Keratinocyte (primary cell): ENCODE data around the gene KIF26A. TPM values are rescaled to one million over a fixed set of nuclear protein-coding genes. Genes with fewer than 3 reads are reported as not detected.

Experiments
- DNase-seq: peaks from one replicate; pipeline ENCODE4 v3.0.0-alpha.2; 2011; ENCODE audit warnings: low read depth, missing footprints, low spot score
- FAIRE-seq: peaks from 2 replicates; lab custom pipeline; 2011; peaks lifted over from hg19 to GRCh38; lab: Jason Lieb, UNC
- H2AFZ ChIP-seq: 2 replicates; pipeline ENCODE4 v1.6.0; 2012; ENCODE audit warnings: low read length, control low read depth, inconsistent platforms; ENCODE audit not compliant: control insufficient read depth
- H3K27ac ChIP-seq: 2 replicates; pipeline ENCODE4 v1.5.1; 2011; ENCODE audit warnings: low read length; ENCODE audit not compliant: control insufficient read depth, insufficient read depth
- H3K27me3 ChIP-seq: 3 replicates; pipeline ENCODE4 v1.6.0; 2011; ENCODE audit warnings: low read length; ENCODE audit not compliant: control insufficient read depth, insufficient read depth; ENCODE audit errors: extremely low read depth
- H3K36me3 ChIP-seq, 2 experiments: 2 replicates in 1 of 2; 3 replicates in 1 of 2; pipeline ENCODE4 v1.5.1; 2011; ENCODE audit warnings: low read length in 2 of 2, mild to moderate bottlenecking in 1 of 2; ENCODE audit not compliant: control insufficient read depth in 2 of 2, insufficient read depth in 2 of 2; ENCODE audit errors: extremely low read depth in 1 of 2
- H3K4me1 ChIP-seq: 3 replicates; pipeline ENCODE4 v1.5.1; 2011; ENCODE audit warnings: low read length; ENCODE audit not compliant: control insufficient read depth, insufficient read depth; ENCODE audit errors: extremely low read depth
- H3K4me2 ChIP-seq: 3 replicates; pipeline ENCODE4 v1.6.0; 2011; ENCODE audit warnings: low read depth, low read length; ENCODE audit not compliant: control insufficient read depth, insufficient read depth; ENCODE audit errors: extremely low read depth
- H3K4me3 ChIP-seq, 3 experiments: fragments of 200-600 bp in 1 of 3; sonication (generic) in 1 of 3; 2 replicates in 2 of 3; 3 replicates in 1 of 3; pipeline ENCODE4 v1.5.1; 2011 to 2016; ENCODE audit warnings: low read length in 3 of 3, mild to moderate bottlenecking in 3 of 3, control low read depth in 2 of 3, inconsistent platforms in 1 of 3, low read depth in 1 of 3, mixed read lengths in 1 of 3, mixed run types in 1 of 3, moderate library complexity in 1 of 3; ENCODE audit not compliant: control insufficient read depth in 2 of 3, insufficient read depth in 2 of 3; ENCODE audit errors: extremely low read depth in 1 of 3
- H3K79me2 ChIP-seq: 2 replicates; pipeline ENCODE4 v1.6.0; 2012; ENCODE audit warnings: low read length; ENCODE audit not compliant: control insufficient read depth, insufficient read depth
- H3K9ac ChIP-seq: 3 replicates; pipeline ENCODE4 v1.6.0; 2011; ENCODE audit warnings: low read length; ENCODE audit not compliant: control insufficient read depth, insufficient read depth; ENCODE audit errors: extremely low read depth
- H3K9me1 ChIP-seq: 3 replicates; pipeline ENCODE4 v1.6.0; 2011; ENCODE audit warnings: low read length; ENCODE audit not compliant: control insufficient read depth, insufficient read depth; ENCODE audit errors: extremely low read depth
- H3K9me3 ChIP-seq: 2 replicates; pipeline ENCODE4 v1.5.1; 2012; ENCODE audit warnings: low read depth, low read length; ENCODE audit not compliant: control insufficient read depth
- H4K20me1 ChIP-seq: 3 replicates; pipeline ENCODE4 v1.6.0; 2011; ENCODE audit warnings: low read length; ENCODE audit not compliant: control insufficient read depth, insufficient read depth; ENCODE audit errors: extremely low read depth
- EZH2 ChIP-seq: IDR thresholded peaks from one replicate; pipeline ENCODE4 v1.6.1; 2012; ENCODE audit warnings: inconsistent platforms, mild to moderate bottlenecking, low read length, moderate library complexity
- dilution Hi-C: fragments of 300-500 bp; cut with MboI; formaldehyde crosslinking; loops from one replicate; pipeline ENCODE4 v1.7.0; 2020; ENCODE audit warnings: low sequenced_read_pairs; ENCODE audit not compliant: extremely low pct_ligation_motif_present
- polyA plus RNA-seq, 5 experiments: library from polyadenylated mRNA; depleted of rRNA in 3 of 5; stranded (reverse) in 3 of 5; stranded (forward) in 1 of 5; unstranded in 1 of 5; fragments of >200 nt; gene quantifications; 1 replicate in 1 of 5; 2 replicates in 3 of 5; 3 replicates in 1 of 5; pipeline versions ENCODE4 v1.2.1 to v1.2.3, GENCODE V29; 2011 to 2012; ENCODE audit warnings: missing spikeins in 2 of 5, low read depth in 1 of 5, low replicate concordance in 1 of 5
- TF ChIP-seq, protein P1 (sequence below), 3 experiments: IDR thresholded peaks in 1 of 3; conservative IDR thresholded peaks in 1 of 3; optimal IDR thresholded peaks in 1 of 3; 2 replicates in 2 of 3; 3 replicates in 1 of 3; pipeline versions ENCODE3 to v1.5.1; 2011; ENCODE audit warnings: low read length in 3 of 3, mild to moderate bottlenecking in 3 of 3, moderate library complexity in 2 of 3, control low read depth in 1 of 3, inconsistent platforms in 1 of 3; ENCODE audit not compliant: insufficient read depth in 2 of 3; ENCODE audit errors: extremely low read depth in 1 of 3

The KIF26A gene
- polyA plus RNA-seq, 1 donor (not counting 4 experiments of a cell fraction or from before 2014, with no cell fraction given), result 0.07 TPM

DNA sequence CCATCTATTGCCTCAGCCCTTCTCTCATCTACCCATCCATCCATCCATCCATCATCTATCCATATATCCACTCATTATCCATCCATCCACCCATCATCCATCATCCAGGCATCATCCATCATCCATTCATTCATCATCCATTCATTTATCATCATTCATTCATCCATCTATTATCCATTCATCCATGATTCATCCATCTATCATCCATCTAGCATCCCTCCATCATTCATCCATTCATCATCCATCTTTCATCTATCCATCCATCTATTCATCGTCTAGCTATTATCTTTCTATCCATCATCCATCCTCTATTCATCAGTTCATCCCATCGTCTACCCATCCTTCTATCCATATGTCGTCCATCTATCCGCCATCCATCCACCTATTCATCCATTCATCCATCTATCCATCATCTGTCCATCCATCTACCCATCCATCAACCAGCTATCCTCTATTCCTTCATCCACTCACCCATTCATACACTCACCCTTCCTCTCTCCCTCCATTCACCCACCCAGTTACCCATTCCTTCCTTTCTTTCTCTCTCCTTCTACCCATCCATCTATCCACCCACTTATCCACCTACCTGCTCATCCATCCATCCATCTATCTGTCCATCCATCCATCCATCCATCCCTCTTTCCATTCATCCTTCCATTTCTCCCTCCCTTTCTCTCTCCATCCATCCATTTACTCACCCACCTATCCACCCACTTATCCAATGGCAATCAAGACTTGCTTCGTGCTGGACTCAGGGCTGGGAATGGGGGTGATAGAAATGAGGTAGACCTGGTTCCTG, 59.3 kb downstream of the KIF26A start:
- no peaks in the 10 kb centered on the region for H3K9me1 ChIP-seq
- no peak overlapping the region for H3K4me3 ChIP-seq
- H3K27ac ChIP-seq, result no peak overlapping the region
- H3K27me3 ChIP-seq, result peaks cover 23% of the 10 kb centered on the region
- no peak for DNase-seq
- no peaks in the 10 kb centered on the region for H3K9me3 ChIP-seq
- no peaks in the 10 kb centered on the region for H3K4me1 ChIP-seq
- H4K20me1 ChIP-seq, result no peaks in the 10 kb centered on the region
- H3K79me2 ChIP-seq, result no peaks in the 10 kb centered on the region
- no peak overlapping the region for H3K4me2 ChIP-seq
- no peak for FAIRE-seq
- dilution Hi-C loops, result no loop called here
- H3K9ac ChIP-seq, result no peak overlapping the region
- TF ChIP-seq, protein P1, sequence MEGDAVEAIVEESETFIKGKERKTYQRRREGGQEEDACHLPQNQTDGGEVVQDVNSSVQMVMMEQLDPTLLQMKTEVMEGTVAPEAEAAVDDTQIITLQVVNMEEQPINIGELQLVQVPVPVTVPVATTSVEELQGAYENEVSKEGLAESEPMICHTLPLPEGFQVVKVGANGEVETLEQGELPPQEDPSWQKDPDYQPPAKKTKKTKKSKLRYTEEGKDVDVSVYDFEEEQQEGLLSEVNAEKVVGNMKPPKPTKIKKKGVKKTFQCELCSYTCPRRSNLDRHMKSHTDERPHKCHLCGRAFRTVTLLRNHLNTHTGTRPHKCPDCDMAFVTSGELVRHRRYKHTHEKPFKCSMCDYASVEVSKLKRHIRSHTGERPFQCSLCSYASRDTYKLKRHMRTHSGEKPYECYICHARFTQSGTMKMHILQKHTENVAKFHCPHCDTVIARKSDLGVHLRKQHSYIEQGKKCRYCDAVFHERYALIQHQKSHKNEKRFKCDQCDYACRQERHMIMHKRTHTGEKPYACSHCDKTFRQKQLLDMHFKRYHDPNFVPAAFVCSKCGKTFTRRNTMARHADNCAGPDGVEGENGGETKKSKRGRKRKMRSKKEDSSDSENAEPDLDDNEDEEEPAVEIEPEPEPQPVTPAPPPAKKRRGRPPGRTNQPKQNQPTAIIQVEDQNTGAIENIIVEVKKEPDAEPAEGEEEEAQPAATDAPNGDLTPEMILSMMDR (optimal IDR thresholded peaks at IDR 0.05 in 1 of 3, IDR thresholded peaks at IDR 0.05 in 1 of 3, conservative IDR thresholded peaks at IDR 0.05 in 1 of 3; ENCODE audit: extremely low read depth in 1 of 3, insufficient read depth in 2 of 3, low read length in 3 of 3), result no peak
- no peaks in the 10 kb centered on the region for H3K36me3 ChIP-seq
- no peak overlapping the region for H2AFZ ChIP-seq

DNA sequence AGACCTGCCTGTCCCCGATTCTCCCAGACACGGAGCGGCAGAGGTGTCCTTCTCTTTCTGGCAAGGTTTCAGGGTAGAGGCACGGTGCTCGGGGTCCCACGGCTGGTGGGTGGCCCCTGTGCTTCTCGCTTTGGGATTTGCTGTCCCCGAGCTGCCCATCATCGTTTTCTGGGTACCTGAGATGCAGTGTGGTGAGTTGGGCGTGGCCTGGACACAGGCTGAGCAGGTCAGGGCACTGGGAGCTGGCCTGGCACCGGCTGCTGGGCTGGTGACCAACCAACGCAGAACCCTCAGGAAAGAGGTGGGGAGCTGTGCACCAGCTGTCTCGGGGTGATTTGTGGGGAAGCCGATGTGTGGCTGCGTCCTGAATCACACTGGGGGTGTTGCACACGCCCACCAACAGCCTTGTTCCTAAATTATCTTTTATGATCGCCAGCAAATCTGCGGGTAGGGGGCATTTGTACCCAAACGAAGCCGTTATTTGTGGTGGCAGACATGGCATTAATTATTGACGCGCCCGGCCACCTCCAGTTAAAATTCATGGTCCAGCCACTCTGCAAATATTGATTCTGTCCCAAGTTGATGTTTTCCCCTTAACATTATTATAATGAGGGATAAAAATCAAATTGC, 61.0 kb downstream of the KIF26A start:
- Histone ChIP-seq H3K9me1 (no peaks in the 10 kb centered on the region), H3K4me1 (no peaks in the 10 kb centered on the region), H2AFZ (no peak overlapping the region), H3K36me3 (no peaks in the 10 kb centered on the region), H3K4me2 (no peak overlapping the region), H3K4me3 (no peak overlapping the region), H3K9ac (no peak overlapping the region), H3K27me3 (peaks cover 16% of the 10 kb centered on the region), H4K20me1 (no peaks in the 10 kb centered on the region), H3K27ac (no peak overlapping the region), H3K9me3 (no peaks in the 10 kb centered on the region), H3K79me2 (no peaks in the 10 kb centered on the region)
- dilution Hi-C loops, result no loop called here
- no peak for TF ChIP-seq EZH2
- TF ChIP-seq, protein P1 (optimal IDR thresholded peaks at IDR 0.05 in 1 of 3, IDR thresholded peaks at IDR 0.05 in 1 of 3, conservative IDR thresholded peaks at IDR 0.05 in 1 of 3; ENCODE audit: extremely low read depth in 1 of 3, insufficient read depth in 2 of 3, low read length in 3 of 3), result no peak
- no peak for FAIRE-seq
- no peak for DNase-seq
